ENCODE data around the gene SNPH.

The SNPH gene

GRCh38 chr20:1307571-1307971 is 41.5 kb downstream of the SNPH start:
- no peak for DNase-seq (ENCODE audit: low spot score)

- DNase-seq (ENCODE audit: low spot score) = no peak
These were observed 42.1 kb downstream of the SNPH start for GRCh38 chr20:1308067-1308701.

GRCh38 chr20:1308702-1309095 is 42.6 kb downstream of the SNPH start:
- no peak for DNase-seq (ENCODE audit: low spot score)

- no peak for DNase-seq (ENCODE audit: low spot score)
These were observed 43.3 kb downstream of the SNPH start for GRCh38 chr20:1309439-1309847.

- no peak for DNase-seq (ENCODE audit: low spot score)
These were observed 44.0 kb downstream of the SNPH start for GRCh38 chr20:1310071-1310470.

- no peak for DNase-seq (ENCODE audit: low spot score)
These were observed 44.6 kb downstream of the SNPH start for GRCh38 chr20:1310506-1311190.

GRCh38 chr20:1312308-1312707 is 46.2 kb downstream of the SNPH start:
- DNase-seq (ENCODE audit: low spot score) = no peak

GRCh38 chr20:1312904-1313235 is 46.8 kb downstream of the SNPH start:
- no peak for DNase-seq (ENCODE audit: low spot score)

GRCh38 chr20:1313236-1313964 is 47.3 kb downstream of the SNPH start:
- DNase-seq (ENCODE audit: low spot score) = peak; percentile 78

- no peak for DNase-seq (ENCODE audit: low spot score)
These were observed 49.7 kb downstream of the SNPH start for GRCh38 chr20:1315804-1316203.

- DNase-seq (ENCODE audit: low spot score) = no peak
These were observed 51.6 kb downstream of the SNPH start for GRCh38 chr20:1317545-1318255.

- no peak for DNase-seq (ENCODE audit: low spot score)
These were observed 53.0 kb downstream of the SNPH start for GRCh38 chr20:1319051-1319450.

GRCh38 chr20:1319462-1319861 is 53.4 kb downstream of the SNPH start:
- no peak for DNase-seq (ENCODE audit: low spot score)

GRCh38 chr20:1320016-1320415 is 53.9 kb downstream of the SNPH start:
- no peak for DNase-seq (ENCODE audit: low spot score)

GRCh38 chr20:1320902-1321653 is 55.0 kb downstream of the SNPH start:
- no peak for DNase-seq (ENCODE audit: low spot score)

GRCh38 chr20:1321654-1321939 is 55.5 kb downstream of the SNPH start:
- DNase-seq (ENCODE audit: low spot score) = no peak

- DNase-seq (ENCODE audit: low spot score) = peak; percentile 17
These were observed 56.6 kb downstream of the SNPH start for GRCh38 chr20:1322511-1323245.

GRCh38 chr20:1323256-1323655 is 57.2 kb downstream of the SNPH start:
- no peak for DNase-seq (ENCODE audit: low spot score)

GRCh38 chr20:1323830-1324597 is 57.9 kb downstream of the SNPH start:
- no peak for DNase-seq (ENCODE audit: low spot score)

- peak; percentile 67 for DNase-seq (ENCODE audit: low spot score)
These were observed 58.6 kb downstream of the SNPH start for GRCh38 chr20:1324598-1325172.
